ENCODE measurements around the gene DDX56. TPM values are rescaled to one million over a fixed set of nuclear protein-coding genes. Genes with fewer than 3 reads are reported as not detected.

Gene DDX56
- total RNA-seq, result 38.8 and 45.3 TPM in 2 replicates

GRCh38 chr7:44573464-44574286 lies at the start of gene DDX56:
Gene DDX56, minus strand, starts transcription at chr7:44573908. Its CDS starts 13 bp downstream, at chr7:44573895.

GRCh38 chr7:44606341-44607140 lies 32.8 kb upstream of the DDX56 start, which contains the start of gene OGDH:
Gene OGDH, plus strand, starts transcription at chr7:44606627. Its CDS starts 17,717 bp downstream, at chr7:44624344.

GRCh38 chr7:44581879-44582603 lies 8.3 kb upstream of the DDX56 start, which contains the start of gene TMED4:
Gene TMED4, minus strand, starts transcription at chr7:44582231. Its CDS starts 25 bp downstream, at chr7:44582206.

GRCh38 chr7:44541028-44541869 lies 32.5 kb downstream of the DDX56 start, which contains the start of gene NPC1L1:
Gene NPC1L1, minus strand, starts transcription at chr7:44541330. Its CDS starts 71 bp downstream, at chr7:44541259.

Other genes starting within 250 kb of the DDX56 start
- gene CAMK2B, start 248.3 kb downstream of the DDX56 start, total RNA-seq, result 0.09 and 0.14 TPM in 2 replicates
- 75.5 and 102 TPM in 2 replicates for gene NUDCD3, start 83.2 kb downstream of the DDX56 start, total RNA-seq
- gene NPC1L1, start 32.6 kb downstream of the DDX56 start, total RNA-seq, result 0.09 and 0.14 TPM in 2 replicates
- 108 and 113 TPM in 2 replicates for gene TMED4, start 8.3 kb upstream of the DDX56 start, total RNA-seq
- gene OGDH, start 32.7 kb upstream of the DDX56 start, total RNA-seq, result 41.8 and 49.8 TPM in 2 replicates
- gene ZMIZ2, start 174.9 kb upstream of the DDX56 start, total RNA-seq, result 5.3 and 6.8 TPM in 2 replicates
- 1,090 and 1,145 TPM in 2 replicates for gene PPIA, start 222.8 kb upstream of the DDX56 start, total RNA-seq